Fibroblast of lung (primary cell): Measurements from ENCODE around the gene OLIG1. TPM values are rescaled to one million over a fixed set of nuclear protein-coding genes. Genes with fewer than 3 reads are reported as not detected.

Source experiments
- DNase-seq, 2 donors: peaks; one replicate each; pipeline versions ENCODE4 v3.0.0 to v3.0.0-alpha.2; 2010; ENCODE audit warnings: low read depth in 2 of 2
- H2AFZ ChIP-seq: 2 replicates; pipeline ENCODE4 v1.5.1; 2012; ENCODE audit warnings: low read length, control low read depth, inconsistent platforms
- H3K27ac ChIP-seq: 2 replicates; pipeline ENCODE4 v1.5.1; 2011; ENCODE audit warnings: low read length, control low read depth; ENCODE audit not compliant: insufficient read depth
- H3K27me3 ChIP-seq: 2 replicates; pipeline ENCODE4 v1.5.1; 2011; ENCODE audit warnings: mild to moderate bottlenecking, low read length; ENCODE audit not compliant: control insufficient read depth, insufficient read depth
- H3K36me3 ChIP-seq: 2 replicates; pipeline ENCODE4 v1.5.1; 2011; ENCODE audit warnings: low read length; ENCODE audit not compliant: control insufficient read depth, insufficient read depth
- H3K4me1 ChIP-seq: 2 replicates; pipeline ENCODE4 v1.5.1; 2011; ENCODE audit warnings: low read length; ENCODE audit not compliant: control insufficient read depth, insufficient read depth; ENCODE audit errors: extremely low read depth
- H3K4me2 ChIP-seq: 2 replicates; pipeline ENCODE4 v1.5.1; 2011; ENCODE audit warnings: low read length, control low read depth; ENCODE audit not compliant: insufficient read depth; ENCODE audit errors: extremely low read depth
- H3K4me3 ChIP-seq, 4 experiments: fragments of 200-600 bp in 1 of 4; sonication (generic) in 1 of 4; replicated peaks in 1 of 4; 2 replicates each; pipeline ENCODE4 v1.5.1; 2011 to 2016; ENCODE audit warnings: low read length in 4 of 4, low read depth in 3 of 4, mild to moderate bottlenecking in 3 of 4, control low read depth in 2 of 4, inconsistent platforms in 1 of 4, mixed read lengths in 1 of 4; ENCODE audit not compliant: insufficient read depth in 1 of 4; ENCODE audit errors: control extremely low read depth in 1 of 4
- H3K79me2 ChIP-seq: 2 replicates; pipeline ENCODE4 v1.5.1; 2012; ENCODE audit warnings: mild to moderate bottlenecking, low read length, inconsistent platforms; ENCODE audit not compliant: control insufficient read depth, insufficient read depth
- H3K9ac ChIP-seq: 2 replicates; pipeline ENCODE4 v1.5.1; 2011; ENCODE audit warnings: mild to moderate bottlenecking, low read length, control low read depth; ENCODE audit not compliant: insufficient read depth
- H3K9me3 ChIP-seq: 2 replicates; pipeline ENCODE4 v1.5.1; 2012; ENCODE audit warnings: low read depth, low read length; ENCODE audit not compliant: control insufficient read depth, insufficient read depth
- H4K20me1 ChIP-seq: 2 replicates; pipeline ENCODE4 v1.5.1; 2011; ENCODE audit warnings: low read length; ENCODE audit not compliant: control insufficient read depth, insufficient read depth; ENCODE audit errors: extremely low read depth
- EZH2 ChIP-seq: IDR thresholded peaks from 2 replicates; pipeline ENCODE4 v1.5.1; 2012; ENCODE audit warnings: low read length, control low read depth, mild to moderate bottlenecking; ENCODE audit errors: missing control alignments
- polyA plus RNA-seq, 2 donors: library from polyadenylated mRNA; depleted of rRNA in 1 of 2; stranded (reverse) in 1 of 2; unstranded in 1 of 2; fragments of >200 nt; gene quantifications; 2 replicates each; pipeline ENCODE4 v1.2.1, GENCODE V29; 2011 to 2012; ENCODE audit warnings: missing spikeins in 1 of 2
- total RNA-seq: library from RNA; depleted of rRNA; stranded (reverse); fragments of >200 nt; gene quantifications from 2 replicates; pipeline ENCODE4 v1.2.1, GENCODE V29; 2014
- TF ChIP-seq, protein P1 (sequence below), 2 donors: IDR thresholded peaks in 1 of 2; conservative IDR thresholded peaks in 1 of 2; 1 replicate in 1 of 2; 2 replicates in 1 of 2; pipeline ENCODE4 v1.5.1; 2011 to 2012; ENCODE audit warnings: low read length in 2 of 2, control low read depth in 1 of 2, inconsistent platforms in 1 of 2, low read depth in 1 of 2, mild to moderate bottlenecking in 1 of 2

The OLIG1 gene
- total and polyA plus RNA-seq, 2 donors (not counting 1 experiment from before 2014, with no cell fraction given): not detected

DNA sequence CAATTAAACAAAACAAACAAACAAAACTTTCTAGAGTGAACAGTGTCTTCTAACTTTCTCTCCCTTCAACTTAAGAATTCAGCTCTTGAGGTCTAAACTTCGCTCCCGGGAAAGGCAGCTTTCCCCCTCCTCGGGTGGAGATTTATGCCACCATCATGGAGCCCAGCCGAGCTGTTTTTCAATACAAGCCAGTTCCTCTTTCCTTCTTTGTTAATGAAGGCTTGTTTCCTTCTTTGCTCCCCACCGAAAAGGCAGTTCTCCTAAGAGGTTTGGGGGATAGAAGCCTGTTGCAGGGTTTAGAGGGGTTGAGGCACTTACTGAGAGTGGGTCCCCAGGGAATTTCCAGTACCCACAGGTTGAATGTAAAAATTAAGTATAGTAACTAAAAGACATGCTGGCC, 26.5 kb downstream of the OLIG1 start:
- Histone ChIP-seq H3K79me2 (no peaks in the 10 kb centered on the region), H4K20me1 (no peaks in the 10 kb centered on the region), H3K9ac (no peak overlapping the region), H3K9me3 (no peaks in the 10 kb centered on the region), H3K4me3 (no peak overlapping the region), H3K27ac (no peak overlapping the region), H3K36me3 (no peaks in the 10 kb centered on the region), H2AFZ (no peak overlapping the region), H3K4me2 (no peak overlapping the region), H3K4me1 (no peaks in the 10 kb centered on the region), H3K27me3 (peaks cover 5% of the 10 kb centered on the region)
- DNase-seq: no peak
- TF ChIP-seq, protein P1, sequence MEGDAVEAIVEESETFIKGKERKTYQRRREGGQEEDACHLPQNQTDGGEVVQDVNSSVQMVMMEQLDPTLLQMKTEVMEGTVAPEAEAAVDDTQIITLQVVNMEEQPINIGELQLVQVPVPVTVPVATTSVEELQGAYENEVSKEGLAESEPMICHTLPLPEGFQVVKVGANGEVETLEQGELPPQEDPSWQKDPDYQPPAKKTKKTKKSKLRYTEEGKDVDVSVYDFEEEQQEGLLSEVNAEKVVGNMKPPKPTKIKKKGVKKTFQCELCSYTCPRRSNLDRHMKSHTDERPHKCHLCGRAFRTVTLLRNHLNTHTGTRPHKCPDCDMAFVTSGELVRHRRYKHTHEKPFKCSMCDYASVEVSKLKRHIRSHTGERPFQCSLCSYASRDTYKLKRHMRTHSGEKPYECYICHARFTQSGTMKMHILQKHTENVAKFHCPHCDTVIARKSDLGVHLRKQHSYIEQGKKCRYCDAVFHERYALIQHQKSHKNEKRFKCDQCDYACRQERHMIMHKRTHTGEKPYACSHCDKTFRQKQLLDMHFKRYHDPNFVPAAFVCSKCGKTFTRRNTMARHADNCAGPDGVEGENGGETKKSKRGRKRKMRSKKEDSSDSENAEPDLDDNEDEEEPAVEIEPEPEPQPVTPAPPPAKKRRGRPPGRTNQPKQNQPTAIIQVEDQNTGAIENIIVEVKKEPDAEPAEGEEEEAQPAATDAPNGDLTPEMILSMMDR (conservative IDR thresholded peaks at IDR 0.05 in 1 of 2, IDR thresholded peaks at IDR 0.05 in 1 of 2; ENCODE audit: low read depth in 1 of 2, low read length in 2 of 2): no peak
- TF ChIP-seq EZH2: no peak

DNA sequence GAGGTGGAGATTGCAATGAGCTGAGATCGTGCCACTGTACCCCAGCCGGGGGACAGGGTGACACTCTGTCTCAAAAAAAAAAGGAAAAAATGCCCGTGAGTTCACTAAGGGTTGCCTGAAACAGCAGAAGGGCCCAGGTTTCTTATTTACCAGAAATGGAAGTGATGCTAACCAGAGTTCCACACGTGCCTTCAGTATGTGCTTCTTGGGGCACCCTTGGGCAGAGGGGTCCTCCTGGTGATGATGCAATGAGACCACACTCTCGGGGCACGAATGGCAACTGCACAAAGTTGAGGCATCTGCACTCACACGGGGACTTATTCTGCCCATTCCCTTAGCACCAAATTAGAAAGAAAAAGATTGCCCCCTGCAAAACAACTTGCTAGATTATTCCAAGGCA, 29.2 kb downstream of the OLIG1 start:
- Histone ChIP-seq H3K4me1 (no peaks in the 10 kb centered on the region), H3K4me2 (no peak overlapping the region), H3K27ac (no peak overlapping the region), H3K9ac (no peak overlapping the region), H2AFZ (no peak overlapping the region), H3K36me3 (no peaks in the 10 kb centered on the region), H3K9me3 (no peaks in the 10 kb centered on the region), H3K79me2 (no peaks in the 10 kb centered on the region), H4K20me1 (no peaks in the 10 kb centered on the region), H3K4me3 (no peak overlapping the region), H3K27me3 (peaks cover 2% of the 10 kb centered on the region)
- no peak for DNase-seq
- no peak for TF ChIP-seq EZH2
- TF ChIP-seq, protein P1 (conservative IDR thresholded peaks at IDR 0.05 in 1 of 2, IDR thresholded peaks at IDR 0.05 in 1 of 2; ENCODE audit: low read depth in 1 of 2, low read length in 2 of 2): no peak

DNA sequence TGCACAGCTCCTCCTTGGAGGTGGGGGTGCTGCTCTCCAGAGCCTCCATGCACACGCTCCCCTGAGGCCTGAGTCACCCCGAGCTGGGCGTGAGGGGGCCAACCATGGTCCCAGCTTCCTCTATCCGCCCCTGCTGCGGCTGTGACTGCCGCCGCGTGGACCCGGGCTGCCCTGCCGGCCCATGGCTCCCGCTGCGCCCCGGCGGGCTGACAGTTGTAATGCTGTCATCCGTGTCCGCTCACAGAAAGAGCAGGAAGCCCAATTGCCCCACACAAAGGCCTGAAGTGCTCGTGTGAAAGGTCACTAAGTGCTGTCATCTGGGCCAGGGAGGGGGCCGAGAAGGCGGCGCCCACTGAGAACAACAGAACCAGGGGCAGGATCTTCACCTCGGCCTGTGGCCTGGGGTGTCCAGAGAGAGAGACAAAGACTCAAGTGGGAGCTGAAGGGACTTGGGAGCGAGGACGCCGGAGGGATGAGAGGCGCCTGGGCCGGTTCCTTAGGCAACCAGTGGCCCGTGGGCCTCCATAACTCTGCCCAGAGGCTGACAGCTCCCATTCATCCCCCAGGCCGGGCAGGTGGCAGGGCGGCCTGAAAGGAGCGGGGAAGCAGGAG, 31.5 kb downstream of the OLIG1 start:
- no peak for DNase-seq
- H3K4me3 ChIP-seq: no peak overlapping the region

More for the DNA sequence above, 31.5 kb downstream of the OLIG1 start:
- Histone ChIP-seq H2AFZ (no peak overlapping the region), H3K4me1 (no peaks in the 10 kb centered on the region), H3K27me3 (peaks cover 2% of the 10 kb centered on the region), H4K20me1 (no peaks in the 10 kb centered on the region), H3K36me3 (no peaks in the 10 kb centered on the region), H3K4me2 (no peak overlapping the region), H3K27ac (no peak overlapping the region), H3K9ac (no peak overlapping the region), H3K9me3 (no peaks in the 10 kb centered on the region), H3K79me2 (no peaks in the 10 kb centered on the region)
- TF ChIP-seq EZH2: no peak
- TF ChIP-seq, protein P1 (conservative IDR thresholded peaks at IDR 0.05 in 1 of 2, IDR thresholded peaks at IDR 0.05 in 1 of 2; ENCODE audit: low read depth in 1 of 2, low read length in 2 of 2): no peak
